Adrenal gland (tissue), 5 donors: Measurements from ENCODE around the gene GUK1.

Experiments used
- POLR2A ChIP-seq, 2 donors: fragments of 450-650 bp; IDR thresholded peaks; one replicate each; pipeline ENCODE4 v1.6.1; 2017; ENCODE audit warnings: antibody characterized with exemption in 2 of 2, mild to moderate bottlenecking in 2 of 2, moderate library complexity in 1 of 2
- TF ChIP-seq, protein P1 (sequence below), 6 experiments: fragments of 450-650 bp in 4 of 6; fragments of 200-600 bp in 2 of 6; sonication (generic) in 1 of 6; IDR thresholded peaks; 1 replicate in 5 of 6; 2 replicates in 1 of 6; pipeline versions ENCODE4 v1.5.1 to v1.8.0; 2016 to 2021; ENCODE audit warnings: antibody characterized with exemption in 6 of 6, mild to moderate bottlenecking in 2 of 6, moderate library complexity in 1 of 6
- donor health status: DM: no; HTN: no; CAD: no.

GRCh38 chr1:228143480-228144192 is 3.6 kb downstream of the GUK1 start:
- TF ChIP-seq, protein P1, sequence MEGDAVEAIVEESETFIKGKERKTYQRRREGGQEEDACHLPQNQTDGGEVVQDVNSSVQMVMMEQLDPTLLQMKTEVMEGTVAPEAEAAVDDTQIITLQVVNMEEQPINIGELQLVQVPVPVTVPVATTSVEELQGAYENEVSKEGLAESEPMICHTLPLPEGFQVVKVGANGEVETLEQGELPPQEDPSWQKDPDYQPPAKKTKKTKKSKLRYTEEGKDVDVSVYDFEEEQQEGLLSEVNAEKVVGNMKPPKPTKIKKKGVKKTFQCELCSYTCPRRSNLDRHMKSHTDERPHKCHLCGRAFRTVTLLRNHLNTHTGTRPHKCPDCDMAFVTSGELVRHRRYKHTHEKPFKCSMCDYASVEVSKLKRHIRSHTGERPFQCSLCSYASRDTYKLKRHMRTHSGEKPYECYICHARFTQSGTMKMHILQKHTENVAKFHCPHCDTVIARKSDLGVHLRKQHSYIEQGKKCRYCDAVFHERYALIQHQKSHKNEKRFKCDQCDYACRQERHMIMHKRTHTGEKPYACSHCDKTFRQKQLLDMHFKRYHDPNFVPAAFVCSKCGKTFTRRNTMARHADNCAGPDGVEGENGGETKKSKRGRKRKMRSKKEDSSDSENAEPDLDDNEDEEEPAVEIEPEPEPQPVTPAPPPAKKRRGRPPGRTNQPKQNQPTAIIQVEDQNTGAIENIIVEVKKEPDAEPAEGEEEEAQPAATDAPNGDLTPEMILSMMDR (IDR thresholded peaks at IDR 0.05) = no peak
- TF ChIP-seq POLR2A (IDR thresholded peaks at IDR 0.05) = no peak
